AG09309 (cell line): ENCODE measurements around the gene C18orf54.

Experiments used
- DNase-seq: peaks from one replicate; pipeline ENCODE4 v3.0.0-alpha.2; 2010; ENCODE audit warnings: low read depth
- H3K4me3 ChIP-seq: 2 replicates; pipeline ENCODE4 v1.5.1; 2011; ENCODE audit warnings: mild to moderate bottlenecking, low read depth, low read length, moderate library complexity; ENCODE audit not compliant: control insufficient read depth
- TF ChIP-seq, protein P1 (sequence below): IDR thresholded peaks from 2 replicates; pipeline ENCODE4 v1.5.1; 2011; ENCODE audit warnings: mild to moderate bottlenecking, low read depth, low read length, inconsistent platforms; ENCODE audit not compliant: insufficient read depth, control insufficient read depth; ENCODE audit errors: missing control alignments

The C18orf54 gene

GRCh38 chr18:54330768-54331548 lies 26.7 kb upstream of the C18orf54 start:
- TF ChIP-seq, protein P1, sequence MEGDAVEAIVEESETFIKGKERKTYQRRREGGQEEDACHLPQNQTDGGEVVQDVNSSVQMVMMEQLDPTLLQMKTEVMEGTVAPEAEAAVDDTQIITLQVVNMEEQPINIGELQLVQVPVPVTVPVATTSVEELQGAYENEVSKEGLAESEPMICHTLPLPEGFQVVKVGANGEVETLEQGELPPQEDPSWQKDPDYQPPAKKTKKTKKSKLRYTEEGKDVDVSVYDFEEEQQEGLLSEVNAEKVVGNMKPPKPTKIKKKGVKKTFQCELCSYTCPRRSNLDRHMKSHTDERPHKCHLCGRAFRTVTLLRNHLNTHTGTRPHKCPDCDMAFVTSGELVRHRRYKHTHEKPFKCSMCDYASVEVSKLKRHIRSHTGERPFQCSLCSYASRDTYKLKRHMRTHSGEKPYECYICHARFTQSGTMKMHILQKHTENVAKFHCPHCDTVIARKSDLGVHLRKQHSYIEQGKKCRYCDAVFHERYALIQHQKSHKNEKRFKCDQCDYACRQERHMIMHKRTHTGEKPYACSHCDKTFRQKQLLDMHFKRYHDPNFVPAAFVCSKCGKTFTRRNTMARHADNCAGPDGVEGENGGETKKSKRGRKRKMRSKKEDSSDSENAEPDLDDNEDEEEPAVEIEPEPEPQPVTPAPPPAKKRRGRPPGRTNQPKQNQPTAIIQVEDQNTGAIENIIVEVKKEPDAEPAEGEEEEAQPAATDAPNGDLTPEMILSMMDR = peak; percentile 5
- H3K4me3 ChIP-seq = no peak overlapping the region
- DNase-seq = no peak

DNA sequence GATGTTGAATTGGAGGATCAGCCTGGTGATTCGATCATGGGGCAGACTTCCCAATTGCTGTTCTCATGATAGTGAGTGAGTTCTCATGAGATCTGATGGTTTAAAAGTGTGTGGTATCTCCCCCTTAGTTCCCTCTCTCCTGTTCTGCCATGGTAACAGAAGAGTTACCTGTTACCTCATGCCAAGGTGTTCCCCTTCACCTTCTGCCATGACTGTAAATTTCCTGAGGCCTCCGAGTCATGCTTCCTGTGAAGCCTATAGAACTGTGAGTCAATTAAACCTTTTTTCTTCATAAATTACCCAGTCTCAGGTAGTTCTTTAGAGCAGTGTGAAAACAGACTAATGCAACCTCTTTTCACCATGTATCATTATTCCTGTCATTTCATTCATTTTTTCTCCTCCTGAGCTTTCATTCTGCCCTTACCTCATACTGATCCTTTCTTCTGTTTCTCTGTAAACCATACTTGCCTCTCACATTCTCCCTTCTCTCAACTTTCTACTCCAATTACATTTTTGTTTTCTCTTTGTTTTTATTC lies 22.0 kb upstream of the C18orf54 start:
- no peak overlapping the region for H3K4me3 ChIP-seq
- no peak for DNase-seq
- TF ChIP-seq, protein P1 = no peak

GRCh38 chr18:54338230-54338629 lies 19.5 kb upstream of the C18orf54 start:
- no peak overlapping the region for H3K4me3 ChIP-seq
- no peak for DNase-seq

DNA sequence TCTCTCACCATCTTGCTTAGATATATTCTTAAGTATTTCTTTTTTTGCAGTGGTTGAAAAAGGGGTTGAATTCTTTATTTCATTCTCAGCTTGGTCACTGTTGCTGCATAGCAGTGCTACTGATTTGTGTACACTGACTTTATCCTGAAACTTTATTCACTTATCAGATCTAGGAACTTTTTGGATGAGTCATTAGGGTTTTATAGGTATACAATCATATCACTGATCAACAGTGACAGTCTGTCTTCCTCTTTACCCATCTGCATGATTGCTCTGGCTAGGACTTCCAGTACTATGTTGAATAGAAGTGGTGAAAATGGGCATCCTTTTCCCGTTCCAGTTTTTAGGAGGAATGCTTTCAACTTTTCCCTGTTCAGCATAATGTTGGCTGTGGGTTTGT lies 6.5 kb upstream of the C18orf54 start:
- no peak for DNase-seq
- TF ChIP-seq, protein P1 = no peak
- no peak overlapping the region for H3K4me3 ChIP-seq

More at GRCh38 chr18:54338230-54338629, 19.5 kb upstream of the C18orf54 start:
- TF ChIP-seq, protein P1 = no peak

- H3K4me3 ChIP-seq = peak overlapping the region; percentile 87
- TF ChIP-seq, protein P1 = no peak
- DNase-seq = no peak
These were observed 535 bp upstream of the C18orf54 start for GRCh38 chr18:54357082-54357659.

DNA sequence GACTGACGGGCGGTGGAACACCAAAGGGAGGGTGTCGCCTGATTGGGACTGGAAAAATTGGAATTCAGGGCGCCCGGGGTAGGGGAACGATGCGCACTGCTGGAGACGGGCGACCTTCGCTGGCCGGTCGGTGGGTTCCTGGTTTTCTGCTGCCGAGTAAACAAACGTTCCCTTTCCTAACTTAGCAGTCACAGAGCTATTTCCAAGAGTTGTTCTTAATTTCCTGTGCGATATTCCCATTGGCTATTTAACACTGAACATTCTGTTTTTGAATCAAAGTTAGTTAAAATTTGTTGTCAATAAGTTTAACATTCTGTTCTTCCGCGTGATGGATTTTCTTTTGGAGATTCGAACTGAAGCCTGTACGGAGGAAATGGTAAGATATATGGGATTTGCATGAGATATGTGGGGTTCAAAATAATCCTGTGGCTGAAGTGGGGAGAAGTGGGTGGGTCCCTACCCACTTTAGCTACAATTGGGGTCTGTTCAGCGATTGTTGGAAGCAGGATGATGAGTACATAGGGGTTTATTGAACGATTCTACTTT lies 862 bp downstream of the C18orf54 start:
- peak overlapping the region; percentile 87 for H3K4me3 ChIP-seq
- no peak for DNase-seq
- TF ChIP-seq, protein P1 = no peak
